Dedifferentiated amniotic fluid mesenchymal stem cell (primary cell): Measurements from ENCODE around the gene METTL14.
"Not testable (repeated sequence)": the region's sequence is repeated elsewhere in the genome, so short reads cannot be mapped to it uniquely, and the experiment has no call there.

ENCODE experiments used
- DNase-seq: peaks from one replicate; pipeline ENCODE4 v3.0.0-alpha.2; 2016; ENCODE audit errors: extremely low spot score

The METTL14 gene

DNA sequence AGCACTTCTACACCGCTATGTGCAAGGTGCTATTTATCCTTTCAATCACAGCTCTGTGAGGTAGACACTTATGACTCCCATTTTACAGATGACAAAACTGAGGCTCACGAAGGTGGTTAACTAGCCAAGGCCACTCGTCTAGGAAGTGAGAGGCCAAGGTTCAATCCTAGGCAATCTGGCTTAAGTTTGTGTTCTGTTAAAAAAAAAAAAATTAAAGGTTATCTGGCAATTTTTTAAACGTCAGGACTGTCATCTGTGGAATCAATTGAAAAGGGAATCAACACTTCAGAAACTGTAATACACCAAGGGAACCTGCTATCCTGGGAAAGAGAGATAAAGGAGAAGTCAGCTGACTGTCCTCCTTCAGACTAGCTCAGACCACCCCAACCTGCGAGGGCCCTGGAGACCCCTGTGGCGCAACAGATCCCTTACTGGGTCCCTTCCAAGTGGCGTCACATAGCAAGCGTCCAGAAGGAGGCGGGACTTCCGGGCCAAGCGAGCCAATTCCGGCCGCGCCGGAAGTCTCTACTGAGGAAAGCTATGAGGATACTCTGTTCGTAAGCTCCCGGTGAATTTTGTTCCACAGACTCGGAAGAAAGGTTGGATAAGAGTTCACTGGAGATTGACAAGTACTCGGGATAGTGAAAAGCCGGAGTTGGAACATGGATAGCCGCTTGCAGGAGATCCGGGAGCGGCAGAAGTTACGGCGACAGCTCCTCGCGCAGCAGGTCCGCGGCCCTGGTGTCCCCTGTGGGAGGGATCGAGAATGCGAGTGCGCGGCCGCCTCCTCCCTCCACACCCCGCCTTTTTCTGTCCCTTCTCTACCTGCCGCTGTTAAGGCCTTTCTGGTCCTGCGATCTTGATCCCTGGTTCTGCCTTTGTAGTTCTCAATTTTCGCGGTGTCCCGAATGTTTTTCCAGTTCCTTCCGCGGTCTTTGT, at the start of gene METTL14:
METTL14 (plus strand) TSS at position 520 of the 939 bp plus-strand sequence; CDS start at position 663, 143 bp downstream.
- peak; percentile 92 for DNase-seq

DNA sequence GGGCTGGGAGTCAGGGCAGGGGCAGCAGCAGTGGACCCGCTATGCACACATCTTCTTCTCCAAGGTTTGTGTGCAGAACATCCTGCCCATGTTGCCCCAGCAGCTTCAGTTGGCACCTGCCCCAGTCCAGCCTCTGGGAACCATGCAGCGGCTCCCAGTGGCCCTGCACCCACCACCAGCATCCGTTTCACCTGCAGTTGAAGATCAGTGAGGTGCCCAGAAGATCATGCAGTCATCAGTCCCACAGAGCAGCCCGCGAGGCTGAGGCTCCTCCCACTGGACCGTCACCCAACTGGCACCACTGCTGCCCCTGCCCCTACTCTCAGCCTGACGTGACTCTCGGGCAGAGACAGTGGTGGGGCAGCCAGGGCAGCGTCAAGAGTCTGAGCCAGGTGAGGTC, 49.1 kb upstream of the METTL14 start:
- not testable (repeated sequence) for DNase-seq

DNA sequence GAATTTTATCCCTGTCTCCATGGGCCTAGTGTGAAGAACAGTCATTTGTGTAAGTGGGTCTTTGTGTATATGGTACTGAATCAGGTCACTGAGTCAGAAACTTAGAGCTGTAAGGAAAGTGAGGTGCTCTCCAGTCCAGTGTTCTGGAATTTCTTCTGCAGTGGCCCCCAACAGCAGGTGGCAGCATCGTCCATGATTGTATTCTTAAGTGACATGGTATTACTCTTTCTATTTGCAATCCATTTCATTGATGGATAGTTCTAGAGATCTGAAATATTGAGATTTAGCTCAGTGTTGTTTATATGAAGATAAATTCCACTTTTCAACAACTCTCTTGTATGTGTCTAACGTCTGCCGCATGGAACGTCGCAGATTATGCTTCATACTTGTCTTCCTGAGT, 20.5 kb upstream of the METTL14 start:
- DNase-seq: not testable (repeated sequence)

DNA sequence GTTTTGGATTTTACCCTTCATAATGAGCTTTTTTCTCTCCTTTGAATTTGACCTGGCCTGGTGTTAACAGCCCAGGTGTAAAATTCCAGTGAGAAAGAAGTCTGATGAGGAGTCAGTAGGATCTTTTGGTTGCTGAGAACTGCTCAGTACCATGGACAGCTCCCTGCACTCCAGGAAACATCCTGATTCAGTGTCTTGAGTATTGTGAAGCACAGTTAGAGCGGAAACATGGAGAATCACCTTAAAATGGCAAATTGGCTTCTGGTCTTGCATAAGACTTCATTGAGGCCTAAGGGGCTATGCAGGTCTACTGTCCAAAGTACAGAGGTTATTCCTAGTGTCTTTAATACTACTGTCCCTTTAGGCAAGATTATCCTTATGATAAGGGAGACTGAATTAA, 16.0 kb upstream of the METTL14 start:
- DNase-seq: peak; percentile 76

DNA sequence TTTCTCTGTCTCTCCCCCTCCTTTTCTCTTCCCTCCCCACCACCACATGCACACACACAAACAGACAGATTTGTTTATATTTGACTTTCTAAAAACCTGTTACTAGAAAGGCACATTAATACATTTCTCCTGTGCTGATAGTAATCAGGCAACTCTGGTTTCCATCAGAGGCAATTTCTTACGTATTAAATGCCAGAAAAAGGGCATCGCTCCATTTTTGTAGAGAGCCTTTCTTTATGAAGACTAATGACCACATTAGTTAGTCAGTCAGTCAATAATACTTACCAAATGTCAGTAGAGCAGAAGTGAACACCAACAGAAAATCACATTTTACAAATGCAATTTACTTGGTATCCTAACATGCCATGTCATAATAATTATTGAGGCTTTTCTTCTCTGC, 14.2 kb upstream of the METTL14 start:
- DNase-seq: not testable (repeated sequence)

DNA sequence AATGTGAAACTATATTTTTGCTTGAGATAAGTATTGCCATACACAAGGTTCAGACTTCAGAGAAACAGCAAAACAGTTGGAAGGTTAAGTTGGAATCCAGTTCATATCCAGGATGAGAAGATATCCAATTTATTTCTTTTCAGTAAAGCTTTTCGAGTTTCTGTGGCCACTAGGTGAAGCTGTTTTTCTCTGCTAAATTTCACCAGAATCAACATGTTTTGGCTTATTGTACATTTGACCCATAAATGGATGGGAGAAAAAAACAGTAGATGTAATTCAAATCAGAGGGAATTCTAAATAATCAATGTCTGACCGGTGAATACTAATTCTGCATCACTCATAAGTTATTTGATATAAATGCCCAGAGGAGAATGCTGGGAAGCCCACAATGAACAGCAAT, 9.1 kb upstream of the METTL14 start:
- no peak for DNase-seq

DNA sequence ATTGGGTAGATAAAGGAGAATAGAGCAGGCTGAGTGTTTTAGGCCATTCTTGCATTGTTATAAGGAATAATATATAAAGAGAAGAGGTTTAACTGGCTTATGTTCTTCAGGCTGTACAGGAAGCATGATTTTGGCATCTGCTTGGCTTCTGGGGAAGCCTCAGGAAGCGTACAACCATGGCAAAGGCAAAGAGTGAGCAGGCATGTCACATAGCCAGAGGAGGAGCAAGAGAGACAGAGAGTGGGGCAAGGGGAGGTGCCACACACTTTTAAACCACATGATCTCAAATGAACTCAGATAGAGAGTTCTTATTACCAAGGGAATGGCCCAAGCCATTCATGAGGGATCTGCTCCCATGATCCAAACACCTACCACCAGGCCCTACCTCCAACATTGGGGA, 4.4 kb upstream of the METTL14 start:
- DNase-seq: no peak

- peak; percentile 57 for DNase-seq
These were observed 2.3 kb upstream of the METTL14 start for GRCh38 chr4:118682928-118683327.

- no peak for DNase-seq
These were observed 1.7 kb upstream of the METTL14 start for GRCh38 chr4:118683513-118683912.

GRCh38 chr4:118703118-118703517, 17.9 kb downstream of the METTL14 start:
- DNase-seq: no peak

- peak; percentile 26 for DNase-seq
These were observed 25.9 kb downstream of the METTL14 start for GRCh38 chr4:118711052-118711451.

DNA sequence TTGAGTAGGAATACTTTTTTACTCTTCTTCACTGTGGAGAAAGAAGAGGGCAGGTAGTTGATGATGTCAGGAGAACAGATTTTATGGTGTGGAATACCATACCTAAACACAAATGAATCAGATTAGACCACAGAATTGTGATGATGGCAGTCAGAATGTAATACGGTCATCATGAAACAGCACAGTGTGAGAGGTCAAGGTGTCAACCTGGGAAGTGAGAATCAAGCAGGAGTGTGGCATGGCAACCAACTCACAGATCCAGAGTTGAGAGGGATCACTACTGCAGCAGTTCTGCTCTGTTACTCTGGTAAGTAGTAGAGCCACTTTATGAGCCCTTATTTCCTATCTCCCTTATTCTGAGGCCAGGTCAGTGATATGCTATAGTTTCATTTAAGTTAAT, 27.7 kb downstream of the METTL14 start:
- DNase-seq: no peak

DNA sequence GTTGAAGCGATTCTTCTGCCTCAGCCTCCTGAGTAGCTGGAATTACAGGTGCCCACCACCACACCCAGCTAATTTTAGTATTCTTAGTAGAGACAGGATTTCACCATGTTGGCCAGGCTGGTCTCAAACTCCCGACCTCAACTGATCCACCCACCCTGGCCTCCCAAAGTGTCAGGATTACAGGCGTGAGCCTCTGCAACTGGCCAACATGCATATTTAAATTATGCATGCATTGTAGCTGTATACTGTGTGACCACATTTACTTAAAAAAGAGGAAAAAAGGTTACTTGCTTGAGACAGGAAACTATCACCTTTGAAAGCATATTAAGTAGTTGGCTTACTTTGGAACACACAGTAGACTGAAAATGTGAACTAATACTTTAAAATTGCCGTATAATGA, 29.5 kb downstream of the METTL14 start:
- no peak for DNase-seq

- no peak for DNase-seq
These were observed 31.1 kb downstream of the METTL14 start for GRCh38 chr4:118716304-118716703.

- no peak for DNase-seq
These were observed 33.4 kb downstream of the METTL14 start for GRCh38 chr4:118718511-118719170.

DNA sequence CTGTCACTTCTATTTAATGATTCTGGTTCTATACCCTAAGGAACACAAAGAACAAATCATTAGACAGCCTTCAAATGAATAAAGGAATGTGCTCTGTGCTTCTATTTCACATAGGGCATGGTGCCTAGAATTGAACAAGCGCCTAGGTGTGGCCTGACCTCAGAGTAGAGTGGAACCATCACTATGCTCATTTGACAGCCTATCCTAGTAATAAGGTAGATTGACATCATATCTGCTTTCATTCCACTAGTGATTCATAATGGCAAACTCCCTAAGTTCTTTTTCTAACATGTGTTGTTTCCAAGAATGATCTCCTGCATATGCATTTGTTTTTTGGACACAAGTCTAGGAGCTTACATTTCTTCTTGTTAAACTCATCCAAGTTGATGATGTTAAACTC, 36.6 kb downstream of the METTL14 start:
- no peak for DNase-seq

GRCh38 chr4:118723369-118723768, 38.2 kb downstream of the METTL14 start:
- no peak for DNase-seq

- no peak for DNase-seq
These were observed 42.2 kb downstream of the METTL14 start for GRCh38 chr4:118727360-118727759.

DNA sequence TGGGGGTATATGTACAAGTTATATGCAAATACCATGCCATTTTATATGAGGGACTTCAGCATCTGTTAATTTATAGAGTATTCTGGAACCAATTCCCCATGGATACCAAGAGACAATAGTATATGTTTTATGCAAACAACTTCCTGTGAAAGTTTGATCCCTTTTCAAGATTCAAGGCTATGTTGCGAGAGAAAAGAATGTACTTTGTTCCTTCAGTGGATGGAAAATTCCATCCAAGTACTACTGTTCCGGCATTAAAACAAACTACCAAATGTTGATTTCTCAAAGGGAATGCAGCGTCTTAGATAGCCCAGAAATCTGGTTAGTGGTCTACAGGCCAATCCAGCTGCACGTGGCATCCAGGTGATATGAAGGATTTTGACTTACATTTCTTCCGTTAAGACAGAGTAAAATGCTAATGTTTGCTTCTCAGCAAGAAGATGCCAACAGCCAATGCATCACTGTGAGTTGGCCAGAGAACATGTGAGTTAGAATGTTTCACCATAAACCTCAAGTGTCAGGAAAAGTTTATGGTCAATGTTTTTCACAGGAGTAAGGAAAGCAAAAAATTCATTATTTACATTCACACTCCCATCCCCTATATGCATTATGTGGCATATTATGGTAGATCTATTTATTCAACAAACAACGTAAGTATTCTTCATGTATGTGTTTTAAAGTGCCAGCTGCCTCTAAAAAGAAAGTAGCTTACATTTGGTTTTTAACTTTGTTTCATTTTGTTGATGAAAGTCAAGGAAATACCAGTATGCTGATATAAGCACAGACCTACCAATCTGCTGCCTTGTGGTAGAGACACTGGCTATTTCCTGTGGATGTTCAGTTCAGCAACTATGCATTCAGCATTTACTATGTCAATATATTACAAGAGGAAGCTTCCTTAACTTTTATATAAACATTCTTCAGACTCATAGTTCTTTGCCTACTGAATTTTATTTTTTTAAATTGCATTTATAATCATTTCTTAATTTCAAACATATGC, 44.4 kb downstream of the METTL14 start:
- DNase-seq: peak; percentile 86

DNA sequence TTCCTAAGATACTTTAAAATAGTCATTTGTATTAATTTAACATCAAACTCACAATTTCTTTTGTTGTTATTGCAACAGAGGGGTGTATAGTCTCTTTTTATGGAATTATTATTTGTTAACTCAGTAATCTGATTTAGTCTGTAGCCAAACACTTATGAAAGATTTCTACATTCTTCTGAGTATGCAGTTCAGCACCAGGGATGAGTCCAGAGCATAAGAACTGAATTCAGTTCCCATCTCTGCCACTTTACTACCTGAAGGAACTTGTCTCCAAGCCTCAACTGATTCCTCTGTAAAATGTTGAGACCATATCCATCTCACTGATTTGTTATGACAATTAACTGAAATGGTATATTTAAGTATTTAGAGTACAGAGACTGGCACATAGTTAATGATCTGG, 45.5 kb downstream of the METTL14 start:
- no peak for DNase-seq

- DNase-seq: peak; percentile 78
These were observed 47.6 kb downstream of the METTL14 start for GRCh38 chr4:118732591-118733330.
